ENCODE results near the gene SCAF1.

- TF ChIP-seq CTCF (IDR thresholded peaks at IDR 0.05) (peak in 1 of 4 experiments; percentile 25), POLR2A (IDR thresholded peaks at IDR 0.05) (peak; percentile 75 to 93)
These were observed 1.7 kb upstream of the SCAF1 start, which contains the start of gene RRAS for GRCh38 chr19:49640113-49640898.

Data from uterus (tissue), 2 donors.